PC-9 (cell line): ENCODE measurements around the gene KLC1. TPM values are rescaled to one million over a fixed set of nuclear protein-coding genes. Genes with fewer than 3 reads are reported as not detected.

Source experiments
- BruUV-seq: library from RNA; stranded (reverse); fragments of 400-500 nt; replicated peaks from 2 replicates; lab custom pipeline; 2021; lab: Mats Ljungman, UMichigan
- CTCF ChIA-PET: fragments of 300-600 bp; sonication (Branson Sonifier 250); formaldehyde crosslinking; loops from one replicate; lab custom pipeline; 2022; ENCODE audit warnings: antibody characterized with exemption; lab: Charles Lee
- POLR2A ChIA-PET: fragments of 300-600 bp; sonication (Branson Sonifier 250); formaldehyde crosslinking; loops from one replicate; lab custom pipeline; 2022; ENCODE audit warnings: antibody characterized with exemption; ENCODE audit not compliant: unreplicated experiment; lab: Charles Lee
- DNase-seq, 2 experiments: peaks; one replicate each; pipeline versions ENCODE4 v3.0.0 to v3.0.0-alpha.2; 2015 to 2022; ENCODE audit warnings: mixed read lengths in 1 of 2
- H2AFZ ChIP-seq: fragments of 200-600 bp; sonication (generic); 2 replicates; pipeline ENCODE4 v1.8.1; 2017; ENCODE audit warnings: antibody characterized with exemption
- H3F3A ChIP-seq: fragments of 200-600 bp; sonication (generic); 2 replicates; pipeline ENCODE4 v1.8.1; 2017; ENCODE audit warnings: antibody characterized with exemption, mild to moderate bottlenecking, low read depth; ENCODE audit not compliant: insufficient read depth
- H3K27ac ChIP-seq: fragments of 200-600 bp; sonication (generic); 2 replicates; pipeline ENCODE4 v1.6.1; 2016; ENCODE audit warnings: mixed run types
- H3K27me3 ChIP-seq: fragments of 200-600 bp; sonication (generic); 2 replicates; pipeline ENCODE4 v1.6.1; 2016; ENCODE audit warnings: low read depth, mixed run types; ENCODE audit not compliant: insufficient read depth
- H3K36me3 ChIP-seq: fragments of 200-600 bp; sonication (generic); 2 replicates; pipeline ENCODE4 v1.6.1; 2016; ENCODE audit warnings: low read depth, mixed run types
- H3K4me1 ChIP-seq: fragments of 200-600 bp; sonication (generic); replicated peaks from 2 replicates; pipeline ENCODE4 v1.6.1; 2016; ENCODE audit warnings: mixed run types; ENCODE audit not compliant: insufficient read depth
- H3K4me2 ChIP-seq: fragments of 200-600 bp; sonication (generic); 2 replicates; pipeline ENCODE4 v1.6.1; 2017; ENCODE audit warnings: mixed run types
- H3K4me3 ChIP-seq: fragments of 200-600 bp; sonication (generic); 2 replicates; pipeline ENCODE4 v1.6.1; 2016; ENCODE audit warnings: mixed run types
- H3K79me2 ChIP-seq: fragments of 200-600 bp; sonication (generic); 2 replicates; pipeline ENCODE4 v1.6.1; 2017; ENCODE audit warnings: low read depth, mixed run types
- H3K9me2 ChIP-seq: fragments of 200-600 bp; sonication (generic); 2 replicates; pipeline ENCODE4 v1.8.1; 2017; ENCODE audit warnings: mild to moderate bottlenecking; ENCODE audit not compliant: insufficient read depth
- H3K9me3 ChIP-seq: fragments of 200-600 bp; sonication (generic); 2 replicates; pipeline ENCODE4 v1.8.1; 2016; ENCODE audit warnings: low read depth; ENCODE audit not compliant: insufficient read depth
- H4K20me1 ChIP-seq: fragments of 200-600 bp; sonication (generic); 2 replicates; pipeline ENCODE4 v1.8.1; 2017; ENCODE audit not compliant: insufficient read depth
- EZH2 ChIP-seq: fragments of 200-600 bp; sonication (generic); IDR thresholded peaks from 2 replicates; pipeline ENCODE4 v1.8.0; 2017; ENCODE audit warnings: antibody characterized with exemption, low read depth
- intact Hi-C: fragments of 100-400 bp; cut with micrococcal nuclease; formaldehyde crosslinking; loops from one replicate; pipeline ENCODE4 v1.10.0; 2022; ENCODE audit not compliant: unreplicated experiment
- total RNA-seq: library from RNA; stranded (reverse); gene quantifications from 2 replicates; pipeline ENCODE4 v1.2.3, GENCODE V29; 2021
- TF ChIP-seq, protein P1 (sequence below): fragments of 200-600 bp; sonication (generic); conservative IDR thresholded peaks from 2 replicates; pipeline ENCODE4 v1.6.1; 2017; ENCODE audit warnings: mixed run types, antibody characterized with exemption, mild to moderate bottlenecking, moderate library complexity

KLC1 gene
- total RNA-seq, 1 experiment from 2014 or later, result 254 TPM

DNA sequence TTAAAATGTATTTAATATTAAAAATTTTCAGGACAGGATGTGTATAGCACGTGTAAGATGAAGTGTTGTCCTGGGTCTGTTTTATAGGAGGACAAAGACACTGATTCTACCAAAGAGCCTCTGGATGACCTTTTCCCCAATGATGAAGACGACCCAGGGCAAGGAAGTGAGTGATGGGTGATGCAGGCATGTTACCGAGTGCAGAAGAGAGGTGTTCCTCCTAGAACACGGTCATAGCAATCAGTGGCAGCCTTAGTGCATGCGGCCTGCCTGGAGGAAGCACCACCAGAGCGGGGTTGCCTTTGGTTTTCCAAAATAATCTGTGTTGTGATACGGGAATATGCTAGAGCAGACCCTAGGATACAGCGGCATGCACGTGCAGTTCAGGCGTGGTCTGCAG lies 33.0 kb downstream of the KLC1 start:
- peaks cover 46% of the 10 kb centered on the region for H4K20me1 ChIP-seq
- TF ChIP-seq EZH2, result no peak
- TF ChIP-seq, protein P1, sequence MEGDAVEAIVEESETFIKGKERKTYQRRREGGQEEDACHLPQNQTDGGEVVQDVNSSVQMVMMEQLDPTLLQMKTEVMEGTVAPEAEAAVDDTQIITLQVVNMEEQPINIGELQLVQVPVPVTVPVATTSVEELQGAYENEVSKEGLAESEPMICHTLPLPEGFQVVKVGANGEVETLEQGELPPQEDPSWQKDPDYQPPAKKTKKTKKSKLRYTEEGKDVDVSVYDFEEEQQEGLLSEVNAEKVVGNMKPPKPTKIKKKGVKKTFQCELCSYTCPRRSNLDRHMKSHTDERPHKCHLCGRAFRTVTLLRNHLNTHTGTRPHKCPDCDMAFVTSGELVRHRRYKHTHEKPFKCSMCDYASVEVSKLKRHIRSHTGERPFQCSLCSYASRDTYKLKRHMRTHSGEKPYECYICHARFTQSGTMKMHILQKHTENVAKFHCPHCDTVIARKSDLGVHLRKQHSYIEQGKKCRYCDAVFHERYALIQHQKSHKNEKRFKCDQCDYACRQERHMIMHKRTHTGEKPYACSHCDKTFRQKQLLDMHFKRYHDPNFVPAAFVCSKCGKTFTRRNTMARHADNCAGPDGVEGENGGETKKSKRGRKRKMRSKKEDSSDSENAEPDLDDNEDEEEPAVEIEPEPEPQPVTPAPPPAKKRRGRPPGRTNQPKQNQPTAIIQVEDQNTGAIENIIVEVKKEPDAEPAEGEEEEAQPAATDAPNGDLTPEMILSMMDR, result no peak
- no peak overlapping the region for H3K4me3 ChIP-seq
- intact Hi-C loops, result no loop called here
- no peak overlapping the region for H2AFZ ChIP-seq
- peaks cover 24% of the 10 kb centered on the region for H3F3A ChIP-seq
- H3K27ac ChIP-seq, result no peak overlapping the region
- ChIA-PET POLR2A (no interaction called here), CTCF (no interaction called here)
- H3K27me3 ChIP-seq, result no peaks in the 10 kb centered on the region
- peaks cover 31% of the 10 kb centered on the region; the same call in 1 of the 2 replicates for H3K79me2 ChIP-seq
- H3K36me3 ChIP-seq, result peaks cover 50% of the 10 kb centered on the region
- BruUV-seq, result no TSS peak
- DNase-seq, result no peak
- H3K9me3 ChIP-seq, result no peaks in the 10 kb centered on the region
- H3K4me2 ChIP-seq, result no peak overlapping the region
- H3K9me2 ChIP-seq, result no peaks in the 10 kb centered on the region
- H3K4me1 ChIP-seq, result no peaks in the 10 kb centered on the region

DNA sequence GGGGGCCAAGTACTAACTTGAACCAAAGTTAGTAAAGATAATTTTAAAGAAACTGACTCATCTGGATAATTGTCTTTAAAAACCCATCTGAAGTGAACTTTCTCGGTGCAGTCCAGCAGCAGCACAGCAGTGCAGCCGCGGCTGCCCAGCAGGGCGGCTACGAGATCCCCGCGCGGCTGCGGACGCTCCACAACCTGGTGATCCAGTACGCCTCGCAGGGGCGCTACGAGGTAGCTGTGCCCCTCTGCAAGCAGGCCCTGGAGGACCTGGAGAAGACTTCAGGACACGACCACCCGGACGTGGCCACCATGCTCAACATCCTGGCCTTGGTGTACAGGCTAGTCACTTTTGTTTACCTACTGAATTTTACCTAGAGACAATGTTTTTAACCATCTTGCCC lies 33.6 kb downstream of the KLC1 start:
- Histone ChIP-seq H3K4me3 (no peak overlapping the region), H3K4me2 (no peak overlapping the region), H3F3A (peaks cover 29% of the 10 kb centered on the region), H2AFZ (no peak overlapping the region), H3K27ac (no peak overlapping the region), H3K36me3 (peaks cover 51% of the 10 kb centered on the region), H3K79me2 (peaks cover 31% of the 10 kb centered on the region; the same call in 1 of the 2 replicates), H3K9me2 (no peaks in the 10 kb centered on the region), H3K4me1 (no peaks in the 10 kb centered on the region), H3K9me3 (no peaks in the 10 kb centered on the region), H3K27me3 (no peaks in the 10 kb centered on the region), H4K20me1 (peaks cover 50% of the 10 kb centered on the region)
- BruUV-seq, result no TSS peak
- CTCF ChIA-PET, result no interaction called here
- TF ChIP-seq, protein P1, result no peak
- TF ChIP-seq EZH2, result no peak
- POLR2A ChIA-PET, result no interaction called here
- intact Hi-C loops, result no loop called here
- no peak for DNase-seq

DNA sequence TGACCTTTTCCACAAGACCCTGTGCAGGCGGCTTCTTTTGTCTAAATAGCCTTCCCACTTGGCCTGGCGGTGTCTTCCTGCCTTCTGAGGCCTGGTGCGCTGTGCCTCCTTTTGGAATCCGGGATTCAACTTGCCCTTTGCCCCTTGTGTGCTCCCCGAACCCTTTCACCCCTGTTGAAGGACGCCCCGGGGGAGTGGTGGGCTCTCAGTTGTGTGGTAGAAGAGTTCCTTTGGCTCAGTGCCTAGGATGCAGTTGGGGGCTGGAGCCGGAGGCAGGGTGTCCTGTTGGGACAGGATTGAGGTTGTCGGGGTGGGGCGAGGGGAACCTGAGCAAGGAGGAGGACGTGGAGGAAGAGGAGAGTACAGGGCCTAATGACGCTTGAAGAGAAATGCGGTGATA lies 34.5 kb downstream of the KLC1 start:
- Histone ChIP-seq H3K4me2 (no peak overlapping the region), H3K4me3 (no peak overlapping the region), H3K9me3 (no peaks in the 10 kb centered on the region), H3K4me1 (no peaks in the 10 kb centered on the region), H3K27ac (no peak overlapping the region), H3K36me3 (peaks cover 51% of the 10 kb centered on the region), H3F3A (peaks cover 34% of the 10 kb centered on the region), H2AFZ (no peak overlapping the region), H3K27me3 (no peaks in the 10 kb centered on the region), H3K9me2 (no peaks in the 10 kb centered on the region), H3K79me2 (peaks cover 31% of the 10 kb centered on the region; the same call in 1 of the 2 replicates), H4K20me1 (peaks cover 50% of the 10 kb centered on the region)
- ChIA-PET CTCF (no interaction called here), POLR2A (no interaction called here)
- no TSS peak for BruUV-seq
- no peak for DNase-seq
- intact Hi-C loops, result no loop called here
- TF ChIP-seq, protein P1, result no peak
- TF ChIP-seq EZH2, result no peak
